GM10266 (cell line): ENCODE results near the gene FLOT2.

Experiments used
- DNase-seq: peaks from one replicate; pipeline ENCODE4 v3.0.0; 2012; ENCODE audit errors: extremely low spot score
- TF ChIP-seq, protein P1 (sequence below): IDR thresholded peaks from 2 replicates; pipeline ENCODE4 v1.5.1; 2012; ENCODE audit warnings: mild to moderate bottlenecking, low read depth; ENCODE audit not compliant: control insufficient read depth, insufficient read depth; ENCODE audit errors: missing control alignments

FLOT2 gene, protein sequence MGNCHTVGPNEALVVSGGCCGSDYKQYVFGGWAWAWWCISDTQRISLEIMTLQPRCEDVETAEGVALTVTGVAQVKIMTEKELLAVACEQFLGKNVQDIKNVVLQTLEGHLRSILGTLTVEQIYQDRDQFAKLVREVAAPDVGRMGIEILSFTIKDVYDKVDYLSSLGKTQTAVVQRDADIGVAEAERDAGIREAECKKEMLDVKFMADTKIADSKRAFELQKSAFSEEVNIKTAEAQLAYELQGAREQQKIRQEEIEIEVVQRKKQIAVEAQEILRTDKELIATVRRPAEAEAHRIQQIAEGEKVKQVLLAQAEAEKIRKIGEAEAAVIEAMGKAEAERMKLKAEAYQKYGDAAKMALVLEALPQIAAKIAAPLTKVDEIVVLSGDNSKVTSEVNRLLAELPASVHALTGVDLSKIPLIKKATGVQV

DNA sequence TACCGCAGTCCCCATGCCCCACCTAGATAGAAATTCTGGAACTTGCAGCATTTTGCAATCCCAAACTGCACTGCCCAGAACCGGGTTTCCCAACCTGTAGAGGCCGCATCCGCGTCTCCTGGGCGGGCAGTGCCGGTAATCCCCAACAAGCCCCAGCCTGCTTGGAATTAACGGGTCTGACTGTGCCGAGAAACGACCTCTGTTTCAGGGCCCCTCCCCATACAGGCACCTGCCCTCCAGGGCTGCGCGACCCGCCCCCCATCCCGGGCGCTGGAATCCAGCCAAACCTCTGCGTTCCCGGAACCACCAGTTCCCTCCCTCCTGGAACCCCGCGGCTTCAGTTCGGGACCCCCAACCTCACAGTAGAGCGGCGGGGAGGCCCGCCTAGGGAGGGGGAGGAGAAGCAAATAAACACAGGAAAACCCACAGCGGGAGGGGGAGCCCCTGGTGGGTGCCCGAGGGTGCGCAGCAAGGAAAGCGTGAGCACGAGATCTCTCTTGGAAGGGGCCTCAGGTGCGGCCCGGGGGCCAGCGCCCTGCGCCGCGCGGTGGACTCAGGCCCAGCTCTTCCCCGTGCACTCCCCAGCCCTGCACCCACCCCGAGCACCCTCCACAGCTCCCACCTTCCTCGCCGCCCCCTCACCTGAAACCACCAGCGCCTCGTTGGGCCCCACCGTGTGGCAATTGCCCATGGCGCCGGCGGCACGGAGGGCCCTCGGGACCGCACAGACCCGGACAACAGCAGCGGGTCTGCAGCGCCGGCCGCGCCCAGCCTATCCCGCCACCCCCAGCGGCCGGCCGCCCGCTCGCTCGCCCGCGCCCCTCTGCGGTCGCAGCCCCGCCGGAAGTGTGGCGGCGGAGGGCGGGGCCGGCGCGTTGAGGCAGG is at the start of gene FLOT2:
Gene FLOT2, minus strand, starts transcription at position 850 of the 885 bp plus-strand sequence. Its CDS starts 159 bp downstream, at position 691.
- peak; percentile 64 for DNase-seq
- TF ChIP-seq, protein P1, sequence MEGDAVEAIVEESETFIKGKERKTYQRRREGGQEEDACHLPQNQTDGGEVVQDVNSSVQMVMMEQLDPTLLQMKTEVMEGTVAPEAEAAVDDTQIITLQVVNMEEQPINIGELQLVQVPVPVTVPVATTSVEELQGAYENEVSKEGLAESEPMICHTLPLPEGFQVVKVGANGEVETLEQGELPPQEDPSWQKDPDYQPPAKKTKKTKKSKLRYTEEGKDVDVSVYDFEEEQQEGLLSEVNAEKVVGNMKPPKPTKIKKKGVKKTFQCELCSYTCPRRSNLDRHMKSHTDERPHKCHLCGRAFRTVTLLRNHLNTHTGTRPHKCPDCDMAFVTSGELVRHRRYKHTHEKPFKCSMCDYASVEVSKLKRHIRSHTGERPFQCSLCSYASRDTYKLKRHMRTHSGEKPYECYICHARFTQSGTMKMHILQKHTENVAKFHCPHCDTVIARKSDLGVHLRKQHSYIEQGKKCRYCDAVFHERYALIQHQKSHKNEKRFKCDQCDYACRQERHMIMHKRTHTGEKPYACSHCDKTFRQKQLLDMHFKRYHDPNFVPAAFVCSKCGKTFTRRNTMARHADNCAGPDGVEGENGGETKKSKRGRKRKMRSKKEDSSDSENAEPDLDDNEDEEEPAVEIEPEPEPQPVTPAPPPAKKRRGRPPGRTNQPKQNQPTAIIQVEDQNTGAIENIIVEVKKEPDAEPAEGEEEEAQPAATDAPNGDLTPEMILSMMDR = peak; percentile 32

GRCh38 chr17:28946239-28946638 is 48.7 kb upstream of the FLOT2 start:
- no peak for DNase-seq

GRCh38 chr17:28944862-28945741 is 47.6 kb upstream of the FLOT2 start:
- TF ChIP-seq, protein P1 = no peak
- no peak for DNase-seq

More at GRCh38 chr17:28946239-28946638, 48.7 kb upstream of the FLOT2 start:
- TF ChIP-seq, protein P1 = no peak

GRCh38 chr17:28944343-28944742 is 46.8 kb upstream of the FLOT2 start:
- TF ChIP-seq, protein P1 = no peak
- DNase-seq = no peak

DNA sequence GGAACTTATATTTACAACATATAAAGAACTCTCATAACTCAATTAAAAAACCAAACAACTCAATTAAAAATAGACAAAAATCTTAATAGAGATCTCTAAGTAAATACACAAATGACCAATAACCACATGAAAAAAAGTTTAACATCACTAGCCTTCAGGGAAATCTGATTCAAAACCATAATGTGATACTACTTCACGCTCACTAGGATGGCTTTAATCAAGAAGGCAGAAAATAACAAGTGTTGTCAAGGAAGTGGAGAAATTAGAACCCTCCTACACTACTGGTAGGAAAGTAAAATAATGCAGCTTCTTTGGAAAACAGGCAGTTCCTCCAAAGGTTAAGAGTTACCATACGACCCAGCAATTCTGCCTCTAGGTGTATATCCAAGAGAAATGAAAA is 45.4 kb upstream of the FLOT2 start:
- no peak for DNase-seq
- TF ChIP-seq, protein P1 = no peak

- no peak for DNase-seq
- TF ChIP-seq, protein P1 = no peak
Measured at GRCh38 chr17:28941251-28941650, 43.7 kb upstream of the FLOT2 start.
